GM19193 (cell line): ENCODE results near the gene PTGES2.

Experiments used
- POLR2A ChIP-seq: IDR thresholded peaks from 4 replicates; pipeline ENCODE4 v1.6.1; 2011; ENCODE audit not compliant: insufficient read depth, insufficient read length; ENCODE audit errors: extremely low read depth

PTGES2 gene

DNA sequence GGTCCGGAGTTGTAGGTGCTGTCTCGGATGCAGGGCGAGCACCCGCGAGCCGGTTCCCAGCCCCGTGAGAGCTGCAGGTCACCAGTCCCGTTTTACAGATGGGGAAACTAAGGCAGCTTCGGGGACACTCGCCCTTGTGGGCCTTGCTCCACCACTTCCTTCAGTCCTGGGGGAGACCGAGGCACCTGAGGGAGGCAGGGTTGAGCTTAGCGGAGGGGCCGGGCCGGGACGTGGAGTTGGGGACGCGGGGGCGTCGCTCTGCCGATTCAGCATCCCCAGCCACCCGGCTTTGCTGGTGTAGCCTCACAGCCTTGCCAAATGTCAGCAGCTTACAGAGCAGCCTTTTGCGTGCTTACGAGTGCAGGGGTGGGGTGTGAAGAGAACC is 33.1 kb upstream of the PTGES2 start:
- no peak for TF ChIP-seq POLR2A

DNA sequence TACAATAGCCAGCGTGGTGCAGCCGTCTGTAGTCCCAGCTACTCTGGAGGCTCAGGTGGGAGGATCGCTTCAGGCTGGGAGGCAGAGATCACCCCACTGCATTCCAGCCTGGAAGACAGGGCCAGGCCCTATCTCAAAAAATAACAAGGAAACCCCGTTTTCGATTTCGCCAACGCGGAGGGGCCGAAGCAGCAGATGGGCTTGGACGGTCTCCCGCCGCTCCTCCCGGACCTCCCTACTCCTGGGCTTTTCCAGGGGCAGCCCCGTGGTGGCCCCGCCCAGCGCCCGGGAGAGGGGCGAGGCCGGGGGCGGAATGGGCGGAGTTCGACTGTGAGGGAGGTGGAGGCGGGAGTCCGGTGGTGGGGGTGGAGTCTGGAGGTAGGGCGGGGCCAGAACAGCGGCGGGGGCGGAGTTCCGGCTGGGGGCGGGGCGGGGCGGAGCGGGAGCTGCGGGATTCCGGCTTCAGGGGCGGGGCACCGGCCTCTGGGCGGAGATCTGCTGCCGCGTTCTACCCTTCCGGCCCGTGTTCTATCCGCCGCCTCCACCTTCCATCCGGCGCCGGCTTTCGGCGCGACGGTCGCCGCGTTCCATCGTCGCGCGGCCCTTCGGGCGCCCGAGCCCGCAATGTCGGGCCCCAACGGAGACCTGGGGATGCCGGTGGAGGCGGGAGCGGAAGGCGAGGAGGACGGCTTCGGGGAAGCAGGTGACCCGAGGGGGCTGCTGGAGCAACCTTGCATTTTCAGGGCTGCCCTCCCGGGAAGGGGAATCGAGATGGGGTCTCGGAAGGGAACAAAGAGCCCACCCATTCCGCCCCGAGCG is 32.5 kb upstream of the PTGES2 start, which contains the start of gene BBLN:
TSS of gene BBLN (plus strand) at position 482 of the 819 bp plus-strand sequence. CDS start at position 625, 143 bp downstream.
- TF ChIP-seq POLR2A, result peak; percentile 91

DNA sequence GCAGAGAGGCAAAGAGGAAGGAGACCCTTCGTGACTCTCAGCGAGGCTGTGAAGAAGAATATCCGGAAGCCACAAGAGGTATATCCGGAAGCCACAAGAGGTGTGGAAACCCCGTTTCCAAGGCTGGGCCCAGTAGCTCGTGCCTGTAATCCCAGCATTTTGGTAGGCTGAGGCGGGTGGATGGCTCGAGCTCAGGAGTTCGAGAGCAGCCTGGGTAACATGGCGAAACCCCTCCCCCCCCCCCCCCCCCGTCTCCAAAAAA is 31.9 kb upstream of the PTGES2 start:
- TF ChIP-seq POLR2A, result no peak

DNA sequence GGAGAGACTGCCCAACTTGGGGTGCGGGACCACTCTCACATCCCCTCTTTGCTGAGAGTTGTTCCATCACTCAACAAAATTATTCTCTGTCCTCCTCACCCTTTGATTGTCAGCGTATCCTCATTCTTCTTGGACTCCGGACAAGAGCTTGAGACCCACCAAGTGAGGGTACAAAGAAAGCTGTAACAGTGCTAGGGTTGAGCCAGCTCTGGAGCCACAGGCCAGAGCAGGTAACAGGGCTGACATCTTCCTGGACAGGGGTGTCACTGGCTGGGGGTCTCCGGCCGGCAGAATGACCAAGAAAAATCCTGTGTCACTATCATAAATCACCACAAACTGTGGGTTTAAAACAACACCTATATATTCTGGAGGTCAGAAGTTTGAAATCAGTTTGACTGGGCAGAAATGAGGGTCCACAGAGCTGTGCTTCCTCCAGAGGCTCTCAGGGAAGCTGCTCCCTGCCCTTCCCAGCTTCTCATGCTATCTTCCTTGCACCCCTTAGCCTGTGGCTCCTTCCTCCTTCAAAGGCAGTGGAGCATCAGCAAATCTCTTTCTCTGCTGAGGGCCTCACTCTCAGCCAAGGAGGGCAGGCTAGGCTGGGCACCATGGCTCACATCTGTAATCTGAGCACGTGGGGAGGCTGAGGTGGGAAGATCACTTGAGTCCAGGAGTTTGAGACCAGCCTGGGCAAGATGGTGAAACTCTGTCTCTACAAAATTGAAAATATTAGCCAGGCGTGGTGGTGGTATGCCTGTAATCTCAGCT is 28.4 kb upstream of the PTGES2 start:
- TF ChIP-seq POLR2A, result no peak

DNA sequence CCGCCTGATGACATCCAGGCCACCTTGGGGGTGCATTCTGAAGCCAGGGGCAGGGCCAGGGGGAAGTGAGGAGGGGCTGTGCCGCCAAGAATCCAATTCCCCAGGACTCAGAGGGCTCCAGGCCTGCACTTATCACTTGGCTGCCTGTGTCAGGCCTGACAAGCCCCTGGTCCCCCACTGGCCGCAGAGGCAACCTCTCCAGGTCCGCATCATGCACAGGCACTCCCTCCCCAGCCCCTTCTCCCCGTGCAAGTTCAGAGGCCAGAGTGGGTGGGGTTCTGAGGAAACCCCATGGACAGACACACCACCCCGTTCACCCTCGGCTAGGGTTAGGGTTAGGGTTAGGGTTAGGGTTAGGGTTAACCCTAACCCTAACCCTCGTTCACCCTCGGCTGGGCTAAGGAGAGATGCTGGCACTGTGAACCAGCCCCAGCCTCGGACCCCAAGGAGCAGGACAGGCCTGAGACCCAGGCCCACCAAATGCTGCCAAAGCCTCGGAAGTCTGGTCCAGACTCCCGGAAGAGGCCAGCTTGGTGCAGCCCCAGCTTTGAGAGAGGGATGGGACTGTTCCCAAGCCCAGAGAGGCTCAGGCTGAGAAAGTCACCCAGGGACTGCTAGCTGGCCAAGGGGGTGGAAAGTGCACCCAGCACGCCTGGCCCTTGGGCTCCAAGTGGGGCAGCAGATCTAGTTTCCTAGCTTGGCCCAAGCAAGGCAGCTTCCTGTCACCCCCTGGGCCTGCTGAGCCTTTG is 26.6 kb upstream of the PTGES2 start:
- TF ChIP-seq POLR2A, result no peak

DNA sequence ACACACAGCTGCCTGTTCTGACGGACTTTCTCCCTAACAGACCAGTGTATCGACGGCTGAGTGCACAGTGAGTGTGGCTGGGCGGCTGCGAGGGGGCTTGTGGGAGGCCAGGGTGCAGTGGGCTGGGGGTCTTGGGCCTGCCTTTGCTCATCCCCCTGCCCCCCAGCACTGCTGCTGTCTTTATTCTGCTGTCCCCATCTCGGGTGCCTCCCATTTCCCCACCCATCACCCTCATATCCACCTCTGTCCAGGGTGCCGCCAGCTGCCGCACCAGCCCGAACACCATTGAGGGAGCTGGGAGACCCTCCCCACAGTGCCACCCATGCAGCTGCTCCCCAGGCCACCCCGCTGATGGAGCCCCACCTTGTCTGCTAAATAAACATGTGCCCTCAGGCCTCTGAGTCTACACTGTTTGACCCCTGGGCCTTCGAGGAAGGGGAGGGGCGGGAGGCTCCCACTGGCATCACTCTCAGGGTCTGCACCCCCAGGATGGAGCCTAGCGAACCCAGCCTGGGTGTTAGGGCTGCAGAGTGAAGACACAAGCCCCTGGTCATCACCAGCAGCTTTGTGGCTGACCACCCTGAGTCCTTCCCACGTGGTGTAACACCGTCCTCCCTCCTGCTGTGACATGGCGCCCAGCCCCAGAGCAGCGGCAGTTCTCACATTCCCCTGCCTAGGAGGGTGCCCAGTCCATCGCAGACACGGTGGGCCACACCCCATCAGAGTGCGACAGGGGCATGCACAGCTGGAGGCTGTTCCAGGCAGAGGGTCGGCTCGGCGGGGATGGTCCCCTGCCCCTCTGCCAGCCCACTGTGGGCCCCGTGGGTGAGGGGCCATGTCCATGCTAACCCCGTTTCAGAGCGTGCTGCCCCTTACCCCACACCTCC is 25.8 kb upstream of the PTGES2 start:
- TF ChIP-seq POLR2A, result no peak

DNA sequence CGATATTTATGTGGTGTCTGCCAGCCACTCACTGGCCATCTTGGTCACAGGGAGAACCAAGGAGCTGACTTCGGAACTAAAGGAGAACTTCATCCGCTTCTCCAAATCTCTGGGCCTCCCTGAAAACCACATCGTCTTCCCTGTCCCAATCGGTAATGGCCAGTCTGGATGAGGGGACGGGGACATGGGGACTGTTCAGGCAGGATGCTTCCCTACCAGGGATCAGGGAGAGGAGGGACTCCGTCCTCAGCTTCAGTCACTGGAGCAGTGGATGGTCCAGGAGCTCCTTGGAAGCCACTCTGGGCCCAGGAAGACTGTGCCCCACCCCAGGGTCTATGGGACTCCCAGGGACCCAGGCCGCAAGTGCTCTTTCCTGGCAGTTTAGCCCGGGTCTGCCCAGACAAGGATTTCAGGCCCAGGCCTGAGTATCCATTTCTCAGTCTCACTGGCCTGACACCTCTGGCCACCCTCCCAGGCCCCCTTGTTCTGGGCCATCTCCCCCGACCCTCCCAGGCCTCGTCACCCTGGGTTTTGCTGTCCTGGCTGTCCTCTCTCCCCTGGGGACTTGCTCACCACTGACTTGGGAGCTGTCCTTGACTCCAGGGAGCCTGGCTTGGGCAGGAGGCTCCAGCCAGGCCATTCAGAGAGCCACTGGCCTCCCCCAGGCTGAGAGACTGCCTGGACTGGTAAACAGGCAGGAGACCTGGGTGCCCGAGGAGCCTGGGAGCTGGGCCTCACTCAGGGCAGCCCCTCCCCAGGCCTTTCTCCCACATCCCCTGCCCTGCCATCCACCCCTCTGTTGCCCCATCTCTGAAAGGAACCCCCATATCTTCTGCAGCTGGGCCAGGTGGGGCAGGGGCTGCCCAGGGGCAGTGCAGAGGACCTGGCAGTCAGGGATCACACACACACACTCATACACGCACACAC is 24.9 kb upstream of the PTGES2 start:
- no peak for TF ChIP-seq POLR2A

DNA sequence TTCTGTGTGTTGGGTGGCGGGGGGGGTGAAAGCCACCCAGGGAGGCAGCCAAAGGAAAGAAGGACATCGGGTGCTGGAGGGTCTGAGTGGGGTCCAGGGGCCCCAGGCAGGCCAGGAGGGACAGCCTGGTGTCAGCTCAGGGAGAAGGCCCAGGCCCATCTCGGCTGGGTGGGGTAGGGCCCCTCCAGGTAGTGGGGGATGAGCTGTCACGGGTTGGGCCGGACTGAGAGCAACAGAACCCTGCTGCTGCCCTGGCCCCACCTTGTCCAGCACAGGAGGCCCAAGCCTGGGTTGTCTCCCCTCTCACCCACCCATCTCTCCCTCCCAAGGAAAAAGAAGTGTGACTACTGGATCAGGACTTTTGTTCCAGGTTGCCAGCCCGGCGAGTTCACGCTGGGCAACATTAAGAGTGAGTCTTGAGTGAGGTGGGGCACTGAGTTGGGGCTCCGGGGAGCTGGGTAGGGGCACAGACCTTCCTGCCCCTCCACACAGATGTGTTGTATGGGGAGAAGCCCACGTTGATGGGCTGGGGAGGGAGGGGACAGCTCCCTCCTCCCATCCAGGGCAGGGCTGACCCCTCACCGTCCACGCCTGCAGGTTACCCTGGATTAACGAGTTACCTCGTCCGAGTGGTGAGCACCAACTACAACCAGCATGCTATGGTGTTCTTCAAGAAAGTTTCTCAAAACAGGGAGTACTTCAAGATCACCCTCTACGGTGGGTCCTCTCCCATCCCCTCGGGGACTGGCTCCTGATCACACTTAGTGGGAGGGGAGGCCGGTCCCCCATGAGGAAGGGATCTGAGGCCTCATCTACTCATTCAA is 24.0 kb upstream of the PTGES2 start:
- no peak for TF ChIP-seq POLR2A

DNA sequence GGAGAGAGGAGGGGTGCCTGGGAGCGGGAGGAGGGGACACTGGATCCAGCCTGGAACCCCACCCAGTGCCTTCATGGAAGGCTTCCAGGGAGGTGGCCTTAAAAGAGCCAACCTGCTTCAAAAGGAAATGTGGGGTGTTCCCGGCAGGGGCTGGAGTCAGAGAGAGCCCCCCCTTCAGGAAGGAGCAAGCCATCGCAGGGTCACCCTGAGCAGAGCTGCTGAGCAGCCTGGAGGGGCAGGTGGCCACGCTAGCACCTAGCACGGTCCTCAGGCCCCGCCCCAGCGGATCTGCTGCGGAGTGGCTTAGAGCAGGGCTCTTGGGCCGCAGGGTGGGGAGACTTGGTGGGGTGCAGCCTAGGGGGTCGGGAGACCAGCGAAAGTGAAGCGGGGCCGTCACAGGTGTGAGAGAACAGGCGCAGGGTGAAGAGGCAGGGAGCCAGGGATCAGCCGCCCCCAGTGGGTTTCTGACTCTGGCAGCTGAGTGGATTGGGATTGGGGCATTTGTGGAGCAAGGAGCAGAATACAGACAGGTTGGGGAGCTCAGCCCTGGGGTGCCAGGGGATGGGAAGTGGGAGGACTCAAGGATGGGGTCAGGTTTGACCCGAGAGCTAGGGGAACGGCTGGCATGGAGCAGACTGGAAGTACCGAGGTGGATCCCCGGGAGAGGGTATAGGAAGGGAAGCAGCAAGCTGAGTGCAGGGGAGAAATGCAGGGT is 23.2 kb upstream of the PTGES2 start:
- TF ChIP-seq POLR2A, result no peak

DNA sequence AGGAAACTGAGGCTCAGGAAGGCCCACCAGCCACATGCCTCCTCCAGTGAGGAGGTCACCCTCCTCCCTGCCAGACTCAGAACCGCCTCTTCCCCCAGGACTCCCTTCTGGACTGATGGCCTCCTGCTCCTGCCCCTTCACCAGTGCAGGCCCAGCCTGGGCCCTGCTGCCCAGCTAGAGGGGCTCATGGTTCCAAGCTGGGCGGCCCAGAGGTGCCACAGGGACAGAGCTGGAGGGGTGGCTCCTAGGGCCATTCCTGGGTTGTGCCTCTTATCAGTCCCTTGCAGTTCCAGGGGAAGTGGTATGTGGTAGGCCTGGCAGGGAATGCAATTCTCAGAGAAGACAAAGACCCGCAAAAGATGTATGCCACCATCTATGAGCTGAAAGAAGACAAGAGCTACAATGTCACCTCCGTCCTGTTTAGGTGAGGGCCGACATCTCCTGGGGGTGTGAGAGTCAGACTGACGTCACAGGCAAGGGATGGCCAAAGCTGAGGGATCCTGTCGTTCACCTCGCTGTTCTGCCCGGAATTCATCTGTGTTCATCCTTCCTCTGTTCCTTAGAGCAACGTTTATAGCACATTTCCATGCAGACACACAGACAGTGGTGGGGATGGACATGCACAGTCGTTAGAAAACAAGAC is 22.5 kb upstream of the PTGES2 start:
- TF ChIP-seq POLR2A, result no peak

DNA sequence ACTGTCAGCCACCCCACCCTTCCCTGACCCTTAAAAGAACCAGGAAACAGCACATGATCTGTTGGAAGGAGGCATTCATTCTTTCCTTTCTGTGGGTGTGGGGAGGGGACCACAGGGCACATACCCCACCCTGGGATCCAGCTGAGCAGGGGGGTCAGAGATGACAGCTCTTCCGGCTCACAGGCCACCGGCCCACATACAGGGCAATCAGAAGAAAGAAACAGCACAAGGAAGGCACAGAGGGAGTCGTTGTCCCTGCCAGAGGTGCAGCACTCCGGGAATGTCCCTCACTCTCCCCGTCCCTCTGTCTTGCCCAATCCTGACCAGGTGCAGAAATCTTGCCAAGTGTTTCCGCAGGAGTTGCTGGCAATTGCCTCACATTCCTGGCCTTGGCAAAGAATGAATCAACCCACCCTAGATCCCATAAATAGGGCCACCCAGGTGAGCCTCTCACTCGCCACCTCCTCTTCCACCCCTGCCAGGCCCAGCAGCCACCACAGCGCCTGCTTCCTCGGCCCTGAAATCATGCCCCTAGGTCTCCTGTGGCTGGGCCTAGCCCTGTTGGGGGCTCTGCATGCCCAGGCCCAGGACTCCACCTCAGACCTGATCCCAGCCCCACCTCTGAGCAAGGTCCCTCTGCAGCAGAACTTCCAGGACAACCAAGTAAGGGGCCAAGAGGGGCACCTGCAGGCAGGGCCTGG is 21.6 kb upstream of the PTGES2 start, which contains the start of gene LCN2:
TSS of gene LCN2 (plus strand) at position 453 of the 701 bp plus-strand sequence. CDS start at position 526, 73 bp downstream.
- TF ChIP-seq POLR2A, result no peak
